NCI-H510A treated with DMSO at 0.1 percent for 48 hours (cell line): Measurements from ENCODE around the gene CHMP1B.
"Not testable (repeated sequence)": the region's sequence is repeated elsewhere in the genome, so short reads cannot be mapped to it uniquely, and the experiment has no call there.

ENCODE experiments used
- DNase-seq: peaks from one replicate; lab custom pipeline; 2025; lab: John Stamatoyannopoulos, UW

The CHMP1B gene

GRCh38 chr18:11871501-11871900, 20.3 kb downstream of the CHMP1B start:
- no peak for DNase-seq

DNA sequence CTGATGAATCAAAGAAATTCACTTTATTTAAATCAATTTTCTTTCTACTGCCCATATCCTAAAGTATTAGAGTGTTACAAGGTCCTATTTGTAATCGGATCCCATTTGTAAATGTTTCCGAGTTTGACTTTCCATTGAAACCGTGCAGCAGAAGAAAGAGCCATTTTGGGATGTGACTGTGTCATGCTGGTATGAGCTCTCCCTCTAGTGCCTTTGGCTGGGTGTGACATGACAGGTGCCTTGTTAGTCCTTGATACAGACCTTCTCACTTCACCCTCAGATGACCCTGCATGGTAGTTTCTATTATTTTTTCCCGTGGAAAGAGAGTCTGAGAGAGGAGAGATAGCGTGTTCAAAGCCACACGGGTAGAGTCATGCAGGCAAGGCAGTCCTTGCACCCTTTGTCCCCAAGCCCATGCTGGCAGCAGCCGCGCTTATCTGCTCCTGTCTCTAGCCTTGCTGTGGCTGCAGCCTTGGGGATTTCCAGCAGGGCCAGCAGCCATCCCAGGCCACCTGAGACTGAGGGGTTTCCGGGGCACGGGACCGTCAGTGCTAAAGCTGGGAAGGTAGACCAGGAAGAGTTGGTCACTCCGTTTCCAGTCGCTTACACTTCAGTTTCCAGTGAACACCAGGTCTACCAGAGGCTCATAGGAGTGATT, 21.4 kb downstream of the CHMP1B start:
- peak; percentile 24 for DNase-seq

GRCh38 chr18:11873670-11874340, 22.6 kb downstream of the CHMP1B start:
- DNase-seq, result no peak

DNA sequence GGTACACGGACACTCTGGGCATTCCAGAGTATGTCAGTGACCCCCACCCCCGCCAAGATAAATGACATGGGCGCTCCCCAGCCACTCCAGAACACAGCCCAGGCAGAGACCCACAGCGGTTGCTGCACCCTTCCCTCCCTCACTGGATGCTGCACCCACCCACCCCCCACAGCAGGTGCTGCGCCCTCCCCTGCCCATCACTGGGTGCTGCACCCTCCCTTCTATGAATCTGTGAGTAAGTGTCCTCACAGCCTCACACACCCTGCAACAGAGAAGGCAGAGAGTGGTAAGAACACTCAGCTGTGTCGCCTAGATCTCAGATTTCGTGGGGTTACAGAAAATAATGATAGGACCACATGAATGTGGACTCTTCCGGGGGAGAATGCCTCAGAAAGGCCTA, 23.5 kb downstream of the CHMP1B start:
- DNase-seq, result no peak

GRCh38 chr18:11877497-11878135, 26.4 kb downstream of the CHMP1B start:
- no peak for DNase-seq

GRCh38 chr18:11880586-11881304, 29.5 kb downstream of the CHMP1B start:
- DNase-seq, result no peak

GRCh38 chr18:11882636-11883035, 31.4 kb downstream of the CHMP1B start:
- DNase-seq, result no peak

DNA sequence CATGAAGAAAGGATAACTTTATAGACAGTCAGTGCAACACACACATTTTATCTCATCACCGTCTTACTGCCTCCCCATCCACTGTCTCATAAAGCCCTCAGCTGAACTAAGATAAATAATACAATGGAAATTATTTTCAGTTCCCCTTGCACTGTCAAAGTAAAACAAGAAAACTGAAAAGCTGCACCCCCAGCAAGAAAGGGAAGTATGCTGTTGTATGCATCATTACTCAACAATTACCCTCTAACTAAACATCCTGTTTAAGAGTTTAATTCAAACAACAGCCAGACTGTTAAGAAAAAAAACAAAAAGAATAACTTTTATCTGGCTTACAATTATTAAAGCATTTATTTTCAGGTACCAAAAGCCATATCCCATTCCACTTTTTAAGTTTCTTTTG, 31.9 kb downstream of the CHMP1B start:
- no peak for DNase-seq

GRCh38 chr18:11884396-11885030, 33.3 kb downstream of the CHMP1B start:
- no peak for DNase-seq

GRCh38 chr18:11885278-11885947, 34.2 kb downstream of the CHMP1B start:
- no peak for DNase-seq

DNA sequence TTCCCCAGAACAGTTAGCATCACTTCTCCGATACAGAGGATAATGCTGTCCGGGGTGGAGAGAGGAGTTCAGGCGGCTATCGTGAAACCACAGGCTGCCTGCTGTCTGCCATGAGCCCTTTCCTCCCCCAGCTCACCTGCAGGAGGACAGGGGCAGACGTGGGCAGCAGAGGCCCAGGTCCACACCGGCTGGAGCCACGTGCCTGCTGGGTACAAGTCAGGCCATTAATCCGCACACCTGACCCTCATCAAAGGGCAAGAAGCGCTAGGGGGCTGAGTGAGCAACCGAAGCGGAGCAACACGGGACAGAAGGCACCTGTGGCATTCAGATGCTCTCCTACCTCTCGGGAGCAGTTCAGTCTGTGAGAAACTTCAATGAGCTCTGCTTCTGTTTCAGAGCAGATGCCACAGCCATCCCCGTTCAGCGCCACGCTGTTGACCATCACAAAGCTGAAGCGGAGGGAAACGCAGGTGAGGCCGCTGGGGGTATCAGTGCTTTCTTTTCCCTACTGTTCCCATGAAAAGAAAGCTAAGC, 35.4 kb downstream of the CHMP1B start:
- DNase-seq, result no peak

DNA sequence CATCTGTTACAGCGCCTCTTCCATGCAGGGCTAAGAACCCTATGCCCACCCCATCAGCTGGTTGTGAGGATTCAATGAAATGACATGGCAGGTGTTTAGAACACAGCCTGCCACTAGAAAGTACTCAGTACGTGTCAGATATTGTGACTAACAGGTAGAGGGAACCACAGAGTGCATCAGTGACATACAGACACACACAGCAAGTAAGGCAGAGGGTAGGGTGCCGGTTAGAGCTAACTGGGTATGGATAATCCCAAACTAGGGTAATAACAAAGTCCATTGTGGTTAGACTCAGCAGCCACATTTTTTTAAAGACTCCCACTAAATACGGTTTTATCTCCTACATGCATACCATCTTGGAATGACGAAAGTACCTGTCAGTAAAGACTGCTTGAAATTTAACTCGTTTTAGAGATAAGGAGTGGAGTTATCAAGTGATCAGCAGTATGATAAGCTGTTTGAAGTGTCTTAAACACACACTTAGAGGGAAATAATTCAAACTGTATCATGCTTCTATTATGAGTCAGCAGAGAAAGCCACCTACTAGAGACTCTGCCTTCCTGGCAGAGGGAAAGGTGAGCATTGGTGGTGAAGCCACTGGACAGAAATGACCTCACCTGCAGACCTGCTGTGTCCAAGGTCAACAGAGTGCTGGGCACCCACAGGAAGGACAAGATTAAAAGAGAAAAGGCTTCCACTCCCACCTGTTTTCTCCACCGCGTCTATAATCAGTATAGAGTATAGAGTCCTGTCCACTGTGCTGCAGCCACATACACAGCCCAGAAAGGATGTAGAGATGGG, 36.3 kb downstream of the CHMP1B start:
- DNase-seq, result no peak

GRCh38 chr18:11888726-11889125, 37.5 kb downstream of the CHMP1B start:
- no peak for DNase-seq

- no peak for DNase-seq
Observed at GRCh38 chr18:11889284-11889683, 38.1 kb downstream of the CHMP1B start.

- DNase-seq, result no peak
Observed at GRCh38 chr18:11891737-11892136, 40.5 kb downstream of the CHMP1B start.

GRCh38 chr18:11892438-11892837, 41.2 kb downstream of the CHMP1B start:
- not testable (repeated sequence) for DNase-seq

DNA sequence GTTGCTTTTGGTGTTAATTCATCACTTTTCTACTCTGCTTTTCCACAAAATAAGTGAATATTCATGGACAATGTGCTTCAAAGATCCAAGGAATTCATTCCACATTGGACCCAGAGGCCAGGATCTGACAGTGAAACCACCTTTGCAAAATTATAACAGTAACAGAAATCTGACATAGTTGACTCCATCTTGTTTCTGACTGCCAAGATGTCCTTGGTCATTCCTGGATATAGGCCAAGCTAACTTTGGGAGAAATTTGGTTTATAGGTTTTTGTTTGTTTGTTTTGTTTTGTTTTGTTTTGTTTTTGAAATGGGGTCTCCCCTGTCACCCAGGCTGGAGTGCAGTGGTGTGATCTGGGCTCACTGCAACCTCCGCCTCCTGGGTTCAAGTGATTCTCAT, 46.6 kb downstream of the CHMP1B start:
- DNase-seq, result no peak

DNA sequence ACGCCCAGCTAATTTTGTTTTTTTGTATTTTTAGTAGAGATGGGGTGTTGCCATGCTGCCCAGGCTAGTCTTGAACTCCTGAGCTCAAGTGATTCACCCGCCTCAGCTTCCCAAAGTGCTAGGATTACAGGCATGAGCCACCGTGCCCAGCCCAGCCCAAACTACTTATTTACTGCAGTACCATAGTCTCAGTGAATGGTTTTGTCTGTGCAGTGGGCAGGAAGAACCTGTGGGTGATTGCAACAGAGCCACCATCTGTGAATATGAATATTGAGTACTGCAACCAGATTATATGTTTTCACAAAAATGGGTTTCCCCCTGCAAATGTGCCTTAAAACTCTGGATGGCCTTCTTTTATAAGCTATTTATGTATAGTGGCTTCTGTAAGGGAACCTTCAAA, 47.9 kb downstream of the CHMP1B start:
- DNase-seq, result no peak

- DNase-seq, result no peak
Observed at GRCh38 chr18:11901826-11902438, 50.7 kb downstream of the CHMP1B start.
